Pulmonary artery endothelial cell (primary cell): ENCODE measurements around the gene GPC5. TPM values are rescaled to one million over a fixed set of nuclear protein-coding genes. Genes with fewer than 3 reads are reported as not detected.
"Not testable (repeated sequence)": the region's sequence is repeated elsewhere in the genome, so short reads cannot be mapped to it uniquely, and the experiment has no call there.

Experiments used
- DNase-seq: peaks from one replicate; pipeline ENCODE4 v3.0.0-alpha.2; 2011; ENCODE audit warnings: low read depth, low spot score
- total RNA-seq: library from RNA; depleted of rRNA; stranded (reverse); fragments of >200 nt; gene quantifications from 2 replicates; pipeline ENCODE4 v1.2.3, GENCODE V29; 2014

The GPC5 gene
- total RNA-seq, 1 donor from 2014 or later: not detected

- DNase-seq: no peak
Observed at GRCh38 chr13:92612892-92613291, 1214.5 kb downstream of the GPC5 start.

DNA sequence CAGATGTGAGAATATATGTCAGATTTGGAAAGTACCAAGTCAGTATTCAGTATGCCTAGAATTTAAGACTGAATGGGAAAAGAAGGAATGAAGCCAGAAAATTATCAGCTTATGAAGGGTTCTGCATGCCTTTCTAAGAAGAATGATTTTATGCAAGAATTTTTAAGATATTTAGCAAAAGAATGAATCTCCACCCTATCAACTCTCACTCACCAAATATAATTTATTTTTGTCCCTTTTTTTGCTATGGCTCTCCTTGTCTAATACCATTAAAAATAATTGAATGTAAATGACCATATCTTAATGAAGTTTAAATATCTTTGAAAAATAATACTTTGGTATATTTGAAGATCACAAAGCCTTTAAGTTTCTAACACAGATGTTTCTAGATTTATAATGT lies 1215.5 kb downstream of the GPC5 start:
- DNase-seq: no peak

DNA sequence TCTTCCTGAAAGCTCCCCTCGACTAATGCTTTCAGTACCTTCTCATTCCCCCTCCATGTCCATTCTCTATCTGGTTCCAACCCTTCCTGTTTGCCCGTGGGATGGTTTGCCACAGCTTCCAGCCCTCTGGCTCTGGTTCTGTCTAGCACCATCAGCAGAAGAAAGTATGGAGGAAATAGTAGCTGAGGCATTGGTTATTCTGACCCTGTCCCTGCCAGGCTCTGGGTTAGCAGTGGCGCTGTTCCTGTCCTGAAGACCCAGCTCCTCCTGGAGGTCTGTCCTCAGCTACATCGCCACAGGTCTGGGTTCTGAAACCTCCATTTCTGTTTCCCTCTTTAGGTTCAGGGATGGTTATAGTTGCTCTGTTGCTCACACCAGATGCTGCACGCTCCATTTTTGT lies 1223.6 kb downstream of the GPC5 start:
- no peak for DNase-seq

DNA sequence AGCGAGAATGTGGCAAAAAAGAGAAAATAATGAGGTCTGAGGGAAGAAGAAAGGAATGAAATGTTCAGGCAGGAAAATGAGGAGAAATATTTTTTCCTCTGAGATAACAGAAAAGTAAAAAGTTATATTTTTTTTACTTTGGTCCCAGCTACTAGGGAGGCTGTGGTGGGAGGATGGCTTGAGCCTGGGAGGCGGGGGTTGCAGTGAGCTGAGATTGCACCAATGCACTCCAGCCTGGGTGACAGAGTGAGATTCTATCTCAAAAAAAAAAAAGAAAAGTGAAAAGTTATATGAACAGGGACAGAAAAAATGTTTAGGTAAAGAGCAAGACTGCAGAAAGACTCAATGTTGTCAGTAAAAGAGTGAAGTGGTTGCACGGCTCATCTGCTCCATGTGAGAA lies 1224.5 kb downstream of the GPC5 start:
- DNase-seq: no peak

- no peak for DNase-seq
Observed at GRCh38 chr13:92626274-92626673, 1227.9 kb downstream of the GPC5 start.

DNA sequence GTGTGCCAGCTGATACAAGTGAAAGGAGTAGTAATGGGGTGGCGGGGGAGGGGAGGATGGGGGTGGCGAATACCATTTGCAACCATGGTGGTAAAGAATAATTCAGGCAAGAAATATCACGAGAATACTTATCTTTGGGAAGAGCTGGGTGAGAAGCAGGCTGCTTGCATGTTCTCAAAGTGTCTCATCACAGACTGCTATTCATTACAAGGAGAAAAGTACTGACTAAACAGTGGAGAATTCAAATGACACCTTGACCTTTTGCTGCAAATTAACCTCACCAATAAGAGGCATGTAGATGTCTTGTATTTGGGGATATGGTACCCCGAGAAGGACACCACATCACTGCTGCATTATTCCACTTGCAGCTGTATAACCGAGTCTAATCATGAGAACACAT lies 1242.5 kb downstream of the GPC5 start:
- DNase-seq: no peak

- no peak for DNase-seq
Observed at GRCh38 chr13:92649140-92649813, 1250.9 kb downstream of the GPC5 start.

GRCh38 chr13:92656103-92656502 lies 1257.7 kb downstream of the GPC5 start:
- no peak for DNase-seq

- no peak for DNase-seq
Observed at GRCh38 chr13:92656648-92657047, 1258.2 kb downstream of the GPC5 start.

DNA sequence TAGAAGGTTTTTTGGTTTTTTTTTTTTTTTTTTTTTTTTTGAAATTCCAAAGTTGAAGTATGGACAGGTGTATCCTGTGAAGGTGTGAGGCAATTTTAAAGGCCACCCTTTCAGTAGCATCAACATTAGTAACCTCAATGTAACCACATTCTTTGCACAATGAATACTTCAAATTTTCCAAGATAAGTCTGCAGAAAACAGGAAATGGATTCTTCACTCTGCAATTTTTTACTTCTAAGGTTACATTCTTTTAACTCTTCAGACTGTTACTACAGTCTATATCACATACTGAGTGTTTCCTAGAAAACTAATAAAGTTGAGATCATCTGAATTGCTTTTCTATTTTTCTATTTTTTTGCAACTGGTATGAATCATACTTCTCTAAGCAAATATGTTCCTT lies 1259.1 kb downstream of the GPC5 start:
- no peak for DNase-seq

DNA sequence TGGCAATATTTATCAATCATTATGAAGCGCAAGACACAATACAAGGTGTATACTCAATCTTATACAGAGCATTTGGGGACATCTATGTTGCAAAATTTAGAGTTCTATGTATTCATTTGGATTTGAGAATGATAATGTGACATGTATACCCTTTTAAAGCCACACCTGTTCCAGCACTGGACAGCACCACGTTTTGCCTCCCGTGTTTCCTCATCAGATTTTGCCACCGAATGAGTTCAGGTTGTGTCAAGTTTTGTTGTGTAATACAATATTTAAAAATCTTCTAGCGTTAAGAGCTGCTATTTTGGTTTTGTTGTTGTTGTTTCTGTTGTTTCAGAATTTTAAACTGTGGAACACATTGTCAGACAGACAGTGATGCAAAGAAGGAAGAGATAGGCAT lies 1259.9 kb downstream of the GPC5 start:
- no peak for DNase-seq

DNA sequence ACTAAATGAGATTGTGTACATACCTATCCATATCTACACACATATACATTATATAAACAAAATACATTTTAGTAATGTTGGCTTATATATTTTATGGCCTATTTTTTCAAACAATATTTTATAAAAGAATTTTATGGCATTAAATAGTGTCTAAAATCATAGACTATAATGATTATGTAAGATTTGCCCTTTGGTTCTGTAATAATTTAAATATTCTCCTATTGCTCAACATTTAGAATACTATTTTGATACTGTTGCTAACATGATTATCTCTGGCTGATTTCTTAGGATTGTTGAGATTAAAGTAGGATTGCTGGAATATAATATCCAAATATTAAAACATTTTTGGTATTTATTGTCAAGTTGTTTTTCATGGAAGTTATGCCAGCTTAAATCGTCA lies 1263.0 kb downstream of the GPC5 start:
- no peak for DNase-seq

DNA sequence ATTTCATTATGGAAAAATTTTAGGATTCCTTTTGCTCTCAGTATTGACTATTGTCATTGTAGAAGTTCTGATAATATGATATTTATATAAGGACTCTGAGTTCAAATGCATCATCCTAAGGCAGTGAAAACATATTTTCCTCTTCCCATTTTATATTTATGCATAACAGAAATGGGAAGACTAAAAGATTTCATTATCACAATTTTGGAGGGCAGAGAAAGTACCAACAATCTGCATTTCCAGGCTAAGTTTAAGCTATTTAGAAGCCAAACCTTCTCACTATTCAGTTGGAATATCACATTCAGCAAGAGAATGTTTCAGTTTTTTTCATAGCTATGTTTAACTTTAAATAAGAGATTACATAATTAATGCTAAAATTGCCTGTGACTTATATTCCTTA lies 1269.7 kb downstream of the GPC5 start:
- DNase-seq: no peak

GRCh38 chr13:92670096-92670495 lies 1271.7 kb downstream of the GPC5 start:
- no peak for DNase-seq

DNA sequence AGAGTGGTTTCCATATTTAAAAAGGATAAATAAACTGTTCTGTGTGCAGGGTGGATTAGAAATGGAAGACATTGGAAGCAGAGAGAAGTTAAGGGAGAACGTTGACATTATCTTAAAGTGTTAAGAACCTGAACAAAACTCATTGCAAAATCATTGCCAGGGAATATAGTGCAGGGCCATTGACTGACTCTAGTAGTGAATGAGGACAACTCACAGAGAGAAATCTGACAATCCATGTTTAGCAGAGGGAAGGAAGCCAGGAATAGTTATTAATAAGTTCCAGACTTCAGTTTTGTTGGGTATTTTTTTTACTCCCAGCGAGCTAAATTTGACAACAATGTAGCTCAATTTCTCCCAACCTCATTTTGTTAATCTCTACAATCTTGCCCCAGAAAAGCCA lies 1273.4 kb downstream of the GPC5 start:
- DNase-seq: no peak

DNA sequence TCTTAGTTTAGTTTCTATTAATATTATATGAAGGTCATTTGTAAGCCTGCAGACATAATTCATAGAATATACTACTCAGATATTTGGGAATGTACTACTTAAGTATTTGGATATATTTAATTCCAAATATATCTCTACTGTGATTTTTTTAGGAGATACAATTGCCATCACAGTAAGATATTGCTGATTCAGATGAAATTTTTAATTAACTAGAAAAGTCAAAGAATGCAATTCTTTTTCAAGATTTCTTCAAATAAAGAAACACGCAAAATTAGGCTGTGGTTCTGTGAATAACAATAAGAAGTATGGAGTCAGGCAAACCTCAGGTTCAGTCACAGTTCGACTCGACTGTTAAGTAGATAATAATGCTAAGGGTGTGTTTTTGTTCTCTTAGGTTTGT lies 1277.8 kb downstream of the GPC5 start:
- DNase-seq: no peak

GRCh38 chr13:92677571-92677970 lies 1279.2 kb downstream of the GPC5 start:
- no peak for DNase-seq

- DNase-seq: no peak
Observed at GRCh38 chr13:92679602-92680001, 1281.2 kb downstream of the GPC5 start.

GRCh38 chr13:92681239-92681638 lies 1282.8 kb downstream of the GPC5 start:
- DNase-seq: no peak

DNA sequence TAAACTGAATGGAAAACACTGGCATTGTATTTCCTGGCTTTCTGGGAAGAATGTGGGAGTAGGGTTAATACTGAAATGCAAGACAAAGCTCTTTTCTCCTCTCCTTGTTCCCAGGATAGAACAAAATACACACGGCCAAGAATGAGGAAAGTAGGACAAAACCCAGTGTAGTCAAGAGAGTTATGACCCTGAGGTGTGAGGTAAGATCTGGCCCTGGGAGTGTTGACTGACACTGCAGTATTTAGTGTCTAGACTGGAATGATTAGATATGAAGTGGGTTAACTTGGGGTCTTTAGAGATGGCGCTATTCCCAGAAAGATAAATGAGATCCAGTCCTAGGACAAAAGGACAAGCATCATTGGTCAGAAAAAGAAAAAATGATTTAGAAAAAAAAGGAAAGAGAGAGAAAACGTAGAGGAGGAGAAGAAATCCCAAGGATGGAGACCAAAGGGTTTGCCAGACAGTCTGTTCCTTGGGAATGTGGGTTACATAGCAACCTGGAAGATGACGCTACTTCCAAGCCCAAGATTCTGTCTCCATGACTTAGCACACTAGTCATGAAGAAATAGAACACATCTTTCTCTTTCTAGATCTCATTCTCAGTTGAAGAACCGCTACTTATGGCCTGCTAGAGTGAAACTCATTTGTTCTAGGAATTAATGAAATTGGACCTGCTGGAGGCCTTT lies 1284.6 kb downstream of the GPC5 start:
- no peak for DNase-seq

DNA sequence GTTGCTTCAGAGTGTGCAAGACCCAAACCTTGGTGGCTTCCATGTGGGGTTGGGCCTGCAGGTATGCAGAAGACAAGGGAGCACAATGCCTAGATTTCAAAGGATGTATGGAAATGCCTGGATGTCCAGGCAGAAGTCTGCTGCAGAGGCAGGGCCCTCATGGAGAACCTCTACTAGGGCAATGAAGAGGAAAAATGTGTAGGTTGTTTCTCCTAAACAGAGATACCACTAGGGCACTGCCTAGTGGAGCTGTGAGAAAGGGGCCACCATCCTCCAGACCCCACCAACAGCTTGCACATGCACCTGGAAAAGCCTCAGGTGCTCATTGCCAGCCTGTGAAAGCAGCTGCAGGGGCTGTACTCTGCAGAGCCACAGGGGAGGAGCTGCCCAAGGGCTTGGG lies 1295.6 kb downstream of the GPC5 start:
- no peak for DNase-seq

GRCh38 chr13:92695827-92696226 lies 1297.4 kb downstream of the GPC5 start:
- DNase-seq: not testable (repeated sequence)

GRCh38 chr13:92716749-92717148 lies 1318.3 kb downstream of the GPC5 start:
- DNase-seq: no peak
